ENCODE results near the gene TRAM2. TPM values are rescaled to one million over a fixed set of nuclear protein-coding genes. Genes with fewer than 3 reads are reported as not detected.

Gene TRAM2
- total RNA-seq, 1 donor from 2014 or later: 30.6 TPM

GRCh38 chr6:52507557-52508260, 69.2 kb downstream of the TRAM2 start:
- no peak for DNase-seq

GRCh38 chr6:52506476-52506875, 70.4 kb downstream of the TRAM2 start:
- no peak for DNase-seq

- DNase-seq: no peak
Observed at GRCh38 chr6:52505726-52506409, 71.0 kb downstream of the TRAM2 start.

DNA sequence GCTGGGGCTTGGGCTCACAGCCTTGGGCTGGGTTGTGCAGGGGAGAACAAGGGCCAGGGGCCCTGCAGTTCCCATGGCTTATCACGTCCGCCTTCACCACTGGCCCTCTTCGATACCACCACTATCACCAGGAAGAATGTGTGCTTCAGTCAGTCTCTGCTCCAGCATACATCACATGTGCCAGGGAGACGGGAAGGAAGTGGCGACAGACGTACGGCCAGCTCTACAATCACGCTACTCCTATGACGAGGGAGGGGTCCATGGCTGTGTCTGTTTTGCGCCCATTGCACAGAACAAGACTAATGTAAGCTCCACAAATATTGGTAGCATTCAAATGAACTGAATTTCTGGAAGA, 72.1 kb downstream of the TRAM2 start:
- peak; percentile 55 for DNase-seq

- peak; percentile 68 for DNase-seq
Observed at GRCh38 chr6:52503851-52504781, 72.7 kb downstream of the TRAM2 start.

DNA sequence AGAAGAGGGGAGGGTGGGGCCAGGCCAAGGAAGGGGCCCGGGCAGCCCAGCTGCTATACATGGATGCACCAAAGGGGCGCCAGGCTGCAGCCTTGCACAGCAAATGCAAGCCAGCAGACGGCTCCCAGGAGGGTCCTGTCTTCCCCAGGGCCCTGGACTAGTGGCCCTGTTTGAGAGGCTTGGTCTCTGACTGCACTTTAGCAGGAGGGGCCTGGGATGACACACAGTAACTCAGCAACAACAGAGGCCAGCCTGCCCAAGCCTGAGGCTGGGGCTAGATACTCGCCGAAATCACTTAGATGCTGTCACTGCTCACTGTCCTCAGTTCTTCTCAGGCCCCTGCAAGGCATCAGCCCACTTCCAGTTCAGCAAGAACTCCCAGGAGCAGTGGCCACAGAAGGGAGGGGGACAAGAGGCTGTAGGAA, 73.5 kb downstream of the TRAM2 start:
- no peak for DNase-seq

DNA sequence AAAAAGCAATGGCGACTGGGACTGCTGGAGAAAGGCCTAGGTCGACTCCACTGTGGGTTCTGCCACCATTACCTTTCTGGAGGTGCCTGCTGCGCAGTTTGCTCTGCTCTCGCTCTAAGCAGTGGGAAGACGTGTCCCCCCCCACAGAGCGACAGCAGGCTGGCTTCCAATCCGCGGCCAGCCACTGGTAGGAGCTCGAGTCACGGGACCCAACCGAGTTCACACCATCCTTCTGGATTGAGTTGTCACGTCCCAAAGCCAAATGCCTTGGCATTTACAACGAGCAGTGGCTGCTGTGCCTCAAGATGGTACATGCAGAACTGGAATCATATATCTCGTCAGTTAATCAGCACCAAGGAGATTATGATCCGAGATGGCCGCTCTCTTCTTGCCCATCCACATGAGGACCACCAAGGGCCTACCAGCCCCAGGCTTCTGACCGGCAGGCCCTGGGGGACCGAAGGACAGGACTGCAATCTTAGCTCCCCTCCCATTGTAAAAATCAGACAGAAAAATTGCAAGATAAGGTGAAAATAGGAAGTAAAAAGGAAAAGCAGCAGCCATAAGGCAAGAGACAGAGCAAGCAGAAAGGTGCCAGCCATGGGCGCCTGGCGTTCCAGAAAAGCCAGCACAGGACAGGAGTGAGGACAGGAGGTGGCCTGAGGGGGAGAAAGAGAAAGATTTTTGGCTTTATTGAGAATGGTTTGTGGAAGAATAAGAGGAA, 74.4 kb downstream of the TRAM2 start:
- DNase-seq: no peak

- no peak for DNase-seq
Observed at GRCh38 chr6:52500238-52501129, 76.4 kb downstream of the TRAM2 start.

DNA sequence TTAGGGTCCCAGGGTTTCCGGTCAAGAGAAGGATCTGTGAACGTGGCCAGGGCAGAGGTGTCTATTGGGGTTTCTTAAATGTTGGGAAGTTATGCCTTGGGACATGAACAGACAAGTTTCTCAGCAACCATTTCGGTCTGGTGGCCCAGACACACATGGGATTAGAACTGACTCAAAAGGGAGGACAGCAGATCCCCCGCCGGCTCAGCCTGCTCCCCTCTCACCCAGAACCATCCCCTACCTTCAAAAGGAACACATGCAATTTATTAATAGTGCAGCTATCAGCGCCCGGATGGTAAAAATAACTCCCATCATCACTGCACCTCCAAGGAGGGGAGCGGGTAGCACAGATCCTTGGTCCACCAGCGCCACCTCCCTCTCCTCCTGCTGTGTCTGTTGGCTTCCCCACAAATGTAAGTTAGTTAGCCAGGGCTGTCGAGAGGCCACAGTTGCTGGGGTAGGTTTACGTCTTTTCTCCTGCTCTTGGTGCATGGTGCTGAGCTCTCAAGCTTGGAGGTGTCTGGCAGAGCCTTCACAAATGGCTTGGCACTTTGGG, 77.1 kb downstream of the TRAM2 start:
- DNase-seq: no peak

DNA sequence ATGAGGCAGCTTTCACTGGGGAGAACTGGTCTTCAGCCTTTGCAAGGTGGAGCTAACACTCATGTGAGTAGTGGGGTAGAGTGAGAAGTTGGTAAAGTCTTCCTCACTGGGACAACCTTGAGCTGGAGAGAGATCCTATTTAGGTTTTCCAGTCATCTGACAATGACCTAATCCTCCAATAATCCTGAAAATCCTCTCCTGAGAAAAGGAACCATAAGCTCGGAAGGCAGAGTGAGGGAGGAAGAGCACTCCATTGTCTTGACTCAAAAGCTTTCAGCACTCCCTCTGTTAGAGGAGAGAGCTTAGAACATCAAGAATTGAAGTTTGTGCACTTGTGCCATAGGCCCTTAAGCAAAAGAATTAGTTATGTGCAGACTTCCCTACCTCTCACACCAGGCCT, 77.8 kb downstream of the TRAM2 start:
- DNase-seq: peak; percentile 46

- no peak for DNase-seq
Observed at GRCh38 chr6:52498538-52499017, 78.3 kb downstream of the TRAM2 start.

GRCh38 chr6:52497652-52498408, 79.0 kb downstream of the TRAM2 start:
- peak; percentile 77 for DNase-seq

DNA sequence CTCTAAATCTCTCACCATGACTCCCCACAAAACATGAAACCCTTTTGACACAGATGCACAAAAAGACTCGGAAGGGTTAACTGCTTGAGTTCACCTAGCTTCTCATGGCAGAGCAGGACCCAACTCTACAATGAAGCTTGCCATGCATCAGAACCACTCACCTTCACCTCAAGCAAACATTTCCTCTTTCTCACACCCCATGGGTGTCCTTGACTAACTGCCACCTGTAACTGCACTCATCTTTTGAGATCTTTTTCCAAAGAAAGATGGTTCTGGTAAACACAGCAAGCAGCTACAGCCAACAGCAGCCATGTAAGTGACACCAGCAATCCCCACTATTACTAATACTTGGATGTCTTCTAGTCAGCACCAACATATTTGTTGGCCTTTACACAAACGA, 80.2 kb downstream of the TRAM2 start:
- no peak for DNase-seq

DNA sequence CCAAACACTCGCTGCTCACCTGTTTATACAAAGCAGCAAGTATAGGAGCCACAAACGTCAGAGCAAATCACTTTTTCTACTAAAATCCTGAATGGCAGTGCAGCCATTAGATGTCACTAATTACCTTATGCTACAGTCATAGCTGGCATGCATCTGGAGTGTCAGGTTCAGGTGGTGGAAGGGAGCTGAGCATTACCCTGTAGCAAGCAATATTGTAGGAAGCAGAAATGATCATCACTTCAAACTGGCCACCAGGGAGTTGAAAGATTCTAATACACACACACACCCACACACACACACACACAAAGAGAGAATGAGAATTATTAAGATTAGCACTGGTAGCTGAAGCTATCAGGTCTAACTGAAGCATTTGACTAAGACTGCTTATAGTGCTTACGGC, 80.9 kb downstream of the TRAM2 start:
- DNase-seq: no peak

DNA sequence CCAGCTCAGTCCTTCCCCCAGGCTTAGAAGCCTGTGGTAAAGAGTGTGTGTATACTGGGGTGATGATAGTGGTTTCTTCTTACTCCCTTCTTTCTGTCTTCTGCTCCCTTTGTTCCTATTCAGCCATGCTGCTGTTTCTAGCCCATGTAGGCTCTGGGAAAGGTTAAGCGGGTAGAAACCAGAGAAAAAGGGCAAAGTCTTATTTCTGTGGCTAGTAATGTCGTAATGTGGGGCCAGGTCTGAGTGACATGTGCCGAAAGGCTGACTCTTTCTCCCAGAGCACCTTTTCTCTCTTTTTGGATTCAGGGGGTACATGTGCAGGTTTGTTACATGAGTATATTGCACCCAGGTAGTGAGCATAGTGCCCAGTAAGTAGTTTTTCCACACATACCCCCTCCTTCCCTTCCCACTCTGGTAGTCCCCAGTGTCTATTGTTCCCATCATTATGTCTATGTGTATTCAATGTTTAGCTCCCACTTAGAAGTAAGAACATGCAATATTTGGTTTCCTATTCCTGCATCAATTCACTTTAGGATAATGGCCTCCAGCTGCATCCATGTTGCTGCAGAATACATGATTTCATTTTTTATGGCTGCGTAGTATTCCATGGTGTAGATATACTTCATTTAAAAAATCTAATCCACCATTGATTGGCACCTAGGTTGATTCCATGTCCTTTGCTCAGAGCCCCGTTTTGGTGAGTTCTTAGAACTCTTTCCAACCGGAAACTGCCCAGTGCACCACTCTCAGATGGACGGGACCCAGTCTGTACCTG, 82.4 kb downstream of the TRAM2 start:
- no peak for DNase-seq

DNA sequence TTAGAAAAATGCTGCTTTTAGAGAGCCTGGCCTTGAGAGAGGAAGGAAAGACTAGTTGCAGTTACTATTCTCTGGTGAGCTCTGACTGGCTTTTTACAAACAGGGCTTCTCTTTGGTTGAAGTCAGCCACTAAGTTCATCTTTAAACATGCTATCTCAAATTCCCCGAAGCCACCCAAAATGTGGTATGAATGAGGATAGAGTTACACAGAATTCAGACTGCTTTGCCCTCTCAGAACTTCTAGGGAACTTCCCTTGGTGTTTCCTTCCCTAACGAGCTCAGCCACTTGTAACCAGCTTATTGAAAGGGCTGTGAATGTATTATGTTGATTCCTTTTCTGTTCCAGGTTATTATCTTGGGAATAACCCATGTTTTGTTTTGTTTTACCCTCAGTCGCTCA, 83.2 kb downstream of the TRAM2 start:
- DNase-seq: no peak

DNA sequence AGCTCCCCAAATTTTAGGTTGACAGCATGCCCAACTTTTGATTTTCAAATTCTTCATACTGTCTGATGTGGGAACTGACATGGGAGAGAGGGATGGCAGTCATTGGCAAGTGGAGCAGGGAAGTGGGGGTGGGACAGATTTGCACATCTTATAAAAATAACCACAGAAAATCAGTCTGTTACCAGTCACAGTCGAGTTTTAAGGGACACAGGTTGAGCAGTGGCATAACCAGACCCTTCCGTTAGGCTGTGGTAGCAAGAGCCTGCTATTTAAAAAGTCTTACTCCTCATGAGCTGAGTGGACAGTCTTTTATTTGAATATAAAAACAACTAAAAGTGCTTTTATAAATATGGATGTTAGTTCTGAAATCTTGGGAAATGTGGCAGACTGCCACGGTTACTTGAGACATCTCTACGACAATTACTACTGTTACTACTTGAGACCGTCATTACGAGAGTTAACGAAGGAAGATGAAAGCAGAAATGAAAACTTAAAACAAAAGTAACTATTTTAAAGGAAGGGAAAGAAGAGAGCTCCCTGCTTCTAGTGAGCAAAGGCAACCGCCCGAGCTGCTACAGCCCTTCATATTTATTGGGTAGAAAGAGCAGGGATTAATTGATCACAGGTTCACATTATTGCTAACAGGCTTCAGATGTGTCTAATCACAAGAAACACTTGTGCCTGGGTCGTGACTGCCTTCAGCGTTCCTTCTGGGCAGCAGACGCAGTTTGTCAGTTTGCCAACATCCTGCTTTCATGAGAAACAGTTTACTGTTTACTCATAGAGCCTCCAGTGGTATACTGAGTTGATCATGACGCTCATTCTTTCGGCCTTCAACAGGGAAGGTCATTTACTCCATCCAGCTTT, 85.4 kb downstream of the TRAM2 start:
- DNase-seq: peak; percentile 74

DNA sequence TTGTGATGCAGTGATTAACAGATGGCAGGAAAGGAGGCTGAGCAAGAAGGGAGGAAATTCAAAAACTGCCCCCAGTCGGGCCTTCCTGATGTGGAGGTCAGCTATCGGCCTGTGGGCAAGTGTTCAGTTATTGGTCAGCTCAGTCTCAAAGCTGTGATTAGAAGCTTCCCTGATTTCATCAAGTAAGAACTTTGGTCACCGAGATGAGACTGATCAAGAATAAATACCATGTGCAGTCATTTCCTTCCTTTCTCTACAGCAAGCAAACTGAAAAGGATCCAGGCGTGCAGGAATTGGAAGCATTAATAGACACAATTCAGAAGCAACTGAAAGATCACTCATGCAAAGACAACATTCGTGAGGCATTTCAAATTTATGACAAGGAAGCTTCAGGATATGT, 87.0 kb downstream of the TRAM2 start:
- peak; percentile 88 for DNase-seq

GRCh38 chr6:52483671-52484003, 93.2 kb downstream of the TRAM2 start:
- DNase-seq: no peak
